ENCODE measurements around the gene PPM1E.

- TF ChIP-seq CTCF (IDR thresholded peaks at IDR 0.05): no peak
- no peak for TF ChIP-seq EZH2 (IDR thresholded peaks at IDR 0.05; ENCODE audit: borderline replicate concordance, insufficient read depth, low read depth, low read length, poor library complexity, severe bottlenecking)
Observed at GRCh38 chr17:58764373-58764772, 8.7 kb downstream of the PPM1E start.

Data from B cell (primary cell).